Measurements from ENCODE around the gene TUBGCP6.

- TF ChIP-seq POLR2A (IDR thresholded peaks at IDR 0.05) (no peak), POLR2AphosphoS5 (IDR thresholded peaks at IDR 0.05) (no peak)
- TF ChIP-seq, protein P1, sequence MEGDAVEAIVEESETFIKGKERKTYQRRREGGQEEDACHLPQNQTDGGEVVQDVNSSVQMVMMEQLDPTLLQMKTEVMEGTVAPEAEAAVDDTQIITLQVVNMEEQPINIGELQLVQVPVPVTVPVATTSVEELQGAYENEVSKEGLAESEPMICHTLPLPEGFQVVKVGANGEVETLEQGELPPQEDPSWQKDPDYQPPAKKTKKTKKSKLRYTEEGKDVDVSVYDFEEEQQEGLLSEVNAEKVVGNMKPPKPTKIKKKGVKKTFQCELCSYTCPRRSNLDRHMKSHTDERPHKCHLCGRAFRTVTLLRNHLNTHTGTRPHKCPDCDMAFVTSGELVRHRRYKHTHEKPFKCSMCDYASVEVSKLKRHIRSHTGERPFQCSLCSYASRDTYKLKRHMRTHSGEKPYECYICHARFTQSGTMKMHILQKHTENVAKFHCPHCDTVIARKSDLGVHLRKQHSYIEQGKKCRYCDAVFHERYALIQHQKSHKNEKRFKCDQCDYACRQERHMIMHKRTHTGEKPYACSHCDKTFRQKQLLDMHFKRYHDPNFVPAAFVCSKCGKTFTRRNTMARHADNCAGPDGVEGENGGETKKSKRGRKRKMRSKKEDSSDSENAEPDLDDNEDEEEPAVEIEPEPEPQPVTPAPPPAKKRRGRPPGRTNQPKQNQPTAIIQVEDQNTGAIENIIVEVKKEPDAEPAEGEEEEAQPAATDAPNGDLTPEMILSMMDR (IDR thresholded peaks at IDR 0.05) = no peak
Measured at GRCh38 chr22:50169181-50169759, 75.6 kb downstream of the TUBGCP6 start.

All from prostate gland (tissue), 2 donors.